Kidney (tissue), 14 donors: ENCODE measurements around the gene FAM107B. TPM values are rescaled to one million over a fixed set of nuclear protein-coding genes. Genes with fewer than 3 reads are reported as not detected.

Experiments
- DNase-seq, 5 donors: peaks; one replicate each; pipeline ENCODE4 v3.0.0-alpha.2; 2013 to 2020
- FAIRE-seq: peaks from 2 replicates; lab custom pipeline; 2012; peaks lifted over from hg19 to GRCh38; lab: Jason Lieb, UNC
- H3K27ac ChIP-seq, 2 donors: one replicate each; pipeline ENCODE4 v1.7.0; 2013; ENCODE audit warnings: low read depth in 2 of 2, low read length in 2 of 2, inconsistent platforms in 1 of 2
- H3K27me3 ChIP-seq: one replicate; pipeline ENCODE4 v1.7.1; 2013; ENCODE audit warnings: low read length, inconsistent platforms; ENCODE audit not compliant: control insufficient read depth, insufficient read depth
- H3K36me3 ChIP-seq, 3 donors: one replicate each; pipeline versions ENCODE4 v1.7.0 to v1.7.1; 2013; ENCODE audit warnings: low read length in 3 of 3, control low read depth in 1 of 3, inconsistent platforms in 1 of 3; ENCODE audit not compliant: insufficient read depth in 3 of 3, control insufficient read depth in 2 of 3
- H3K4me1 ChIP-seq, 3 donors: one replicate each; pipeline versions ENCODE4 v1.7.0 to v1.7.1; 2013; ENCODE audit warnings: low read length in 3 of 3, inconsistent platforms in 1 of 3, low read depth in 1 of 3; ENCODE audit not compliant: control insufficient read depth in 2 of 3, insufficient read depth in 2 of 3
- H3K4me3 ChIP-seq, 3 donors: one replicate each; pipeline versions ENCODE4 v1.7.0 to v1.8.1; 2013; ENCODE audit warnings: low read length in 3 of 3, control low read depth in 1 of 3, inconsistent platforms in 1 of 3
- H3K9ac ChIP-seq, 3 donors: one replicate each; pipeline versions ENCODE4 v1.7.0 to v1.7.1; 2013; ENCODE audit warnings: low read length in 3 of 3, control low read depth in 1 of 3, inconsistent platforms in 1 of 3
- H3K9me3 ChIP-seq, 3 donors: one replicate each; pipeline versions ENCODE4 v1.7.0 to v1.7.1; 2013; ENCODE audit warnings: low read length in 3 of 3, control low read depth in 1 of 3, inconsistent platforms in 1 of 3; ENCODE audit not compliant: control insufficient read depth in 2 of 3, insufficient read depth in 1 of 3
- CTCF ChIP-seq: IDR thresholded peaks from 3 replicates; pipeline ENCODE4 v1.5.1; 2012; ENCODE audit warnings: mild to moderate bottlenecking, moderate library complexity, borderline replicate concordance; ENCODE audit not compliant: insufficient read depth; ENCODE audit errors: extremely low read depth
- intact Hi-C: fragments of 100-400 bp; cut with DNase I; formaldehyde crosslinking; loops from one replicate; pipeline ENCODE4 v1.11.1; 2022
- polyA plus RNA-seq: library from polyadenylated mRNA; stranded (reverse); fragments of 350-450 nt; fragmentation: Illumina TruSeq; extraction: RNeasy Lipid Tissue Mini Kit (QIAGEN cat#74804); gene quantifications from one replicate; pipeline ENCODE4 v1.2.3, GENCODE V29; 2014; ENCODE audit warnings: low read depth, low replicate concordance; ENCODE audit not compliant: insufficient read depth
- total RNA-seq: library from RNA; stranded (reverse); fragmentation: NEBNext Ultra II Directional; extraction: Animal tissue kit (Norgen Biotek cat#: 25700); gene quantifications from one replicate; pipeline ENCODE4 v1.2.1, GENCODE V29; 2021
- donor health status: control.
- donor health status: control.
- donor health status: control.
- donor health status: control.
- donor health status: control.
- donor health status: DM: yes; HTN: yes; CAD: no.
- donor health status: Normal renal cell carcinoma (clear cell type).

FAM107B gene
- total and polyA plus RNA-seq, 2 donors from 2014 or later, result 105 to 122 TPM

DNA sequence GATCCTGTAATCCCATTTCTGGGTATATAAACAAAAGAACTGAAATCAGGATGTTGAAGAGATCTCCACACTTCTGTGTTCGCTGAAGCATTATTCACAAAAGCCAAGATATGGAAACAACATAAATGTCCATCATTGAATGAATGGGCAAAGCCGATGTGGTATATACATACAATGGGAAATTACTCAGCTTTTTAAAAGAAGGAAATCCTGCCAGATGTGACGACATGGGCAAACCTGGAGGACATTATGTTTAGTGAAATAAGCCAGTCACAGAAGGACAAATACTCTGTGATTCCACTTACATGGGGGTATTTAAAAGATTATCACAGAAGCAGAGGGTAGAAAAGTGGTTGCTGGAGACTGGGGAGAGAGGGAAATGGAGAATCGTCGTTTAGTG is 23.9 kb upstream of the FAM107B start:
- no peaks in the 10 kb centered on the region for H3K27me3 ChIP-seq
- no peak overlapping the region for H3K9ac ChIP-seq
- peaks cover 0 to 4% (median 0%) of the 10 kb centered on the region in 3 donors for H3K4me1 ChIP-seq
- no peak for TF ChIP-seq CTCF
- no peak overlapping the region for H3K27ac ChIP-seq
- H3K9me3 ChIP-seq, result no peaks in the 10 kb centered on the region
- intact Hi-C loops, result no loop called here
- DNase-seq, result no peak
- H3K36me3 ChIP-seq, result no peaks in the 10 kb centered on the region
- H3K4me3 ChIP-seq, result no peak overlapping the region
- FAIRE-seq, result no peak

- intact Hi-C loops, result no loop called here
- no peaks in the 10 kb centered on the region for H3K9me3 ChIP-seq
- no peak overlapping the region for H3K4me3 ChIP-seq
- no peaks in the 10 kb centered on the region for H3K36me3 ChIP-seq
- H3K4me1 ChIP-seq, result no peaks in the 10 kb centered on the region
- DNase-seq (no peak), FAIRE-seq (no peak)
- no peaks in the 10 kb centered on the region for H3K27me3 ChIP-seq
- no peak overlapping the region for H3K9ac ChIP-seq
- no peak for TF ChIP-seq CTCF
- H3K27ac ChIP-seq, result no peak overlapping the region
Observed at GRCh38 chr10:14787938-14788337, 13.2 kb upstream of the FAM107B start.

DNA sequence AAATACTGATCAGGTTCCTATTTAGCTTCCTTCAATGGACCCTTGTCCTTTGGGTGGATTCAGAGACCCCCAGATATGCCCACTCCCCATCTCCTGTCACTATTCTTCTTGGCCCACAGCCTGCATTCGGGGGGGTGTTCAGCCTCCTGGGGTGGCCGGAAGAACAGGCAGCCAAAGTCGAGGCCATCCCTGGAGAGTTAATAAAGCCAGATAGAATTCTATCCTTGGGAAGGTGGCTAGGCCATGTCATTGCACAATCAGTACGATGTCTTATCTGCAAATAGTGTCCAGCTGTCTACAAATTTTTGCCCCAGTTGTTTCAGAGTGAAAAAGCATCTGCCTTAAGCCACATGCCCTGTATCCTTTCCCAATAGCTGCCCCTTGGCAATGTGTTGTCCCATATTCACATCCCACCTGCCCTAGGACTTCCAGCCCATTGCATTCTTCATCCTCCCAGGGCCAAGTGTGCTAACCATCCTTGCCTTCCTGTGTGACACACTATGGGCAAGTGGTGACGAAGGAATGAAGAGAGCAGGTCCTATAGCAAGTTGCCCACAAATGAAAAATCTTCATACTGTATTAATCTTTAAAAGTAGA is 9.9 kb upstream of the FAM107B start:
- Histone ChIP-seq H3K9me3 (no peaks in the 10 kb centered on the region), H3K27ac (no peak overlapping the region), H3K4me3 (no peak overlapping the region), H3K4me1 (peaks cover 0 to 2% (median 0%) of the 10 kb centered on the region in 3 donors), H3K36me3 (no peaks in the 10 kb centered on the region), H3K9ac (no peak overlapping the region), H3K27me3 (no peaks in the 10 kb centered on the region)
- TF ChIP-seq CTCF, result no peak
- DNase-seq (no peak), FAIRE-seq (no peak)
- intact Hi-C loops, result no loop called here
